HG02678 (cell line): ENCODE results near the gene SRGAP2B.
"Not testable (repeated sequence)": the region's sequence is repeated elsewhere in the genome, so short reads cannot be mapped to it uniquely, and the experiment has no call there.

Source experiments
- ATAC-seq: cut with Tn5 transposase; IDR thresholded peaks from one replicate; pipeline ENCODE4 v1.9.1; 2021; ENCODE audit warnings: mild to moderate bottlenecking, moderate library complexity; ENCODE audit not compliant: unreplicated experiment

The SRGAP2B gene

GRCh38 chr1:145000074-145000742, 94.9 kb downstream of the SRGAP2B start:
- not testable (repeated sequence) for ATAC-seq

GRCh38 chr1:144998981-144999273, 96.2 kb downstream of the SRGAP2B start:
- not testable (repeated sequence) for ATAC-seq

GRCh38 chr1:144998134-144998980, 96.8 kb downstream of the SRGAP2B start:
- not testable (repeated sequence) for ATAC-seq

- not testable (repeated sequence) for ATAC-seq
These were observed 99.2 kb downstream of the SRGAP2B start for GRCh38 chr1:144995833-144996410.

GRCh38 chr1:144992915-144993314, 102.2 kb downstream of the SRGAP2B start:
- not testable (repeated sequence) for ATAC-seq

- not testable (repeated sequence) for ATAC-seq
These were observed 104.5 kb downstream of the SRGAP2B start for GRCh38 chr1:144990611-144991010.

- ATAC-seq = not testable (repeated sequence)
These were observed 108.0 kb downstream of the SRGAP2B start for GRCh38 chr1:144987131-144987530.

GRCh38 chr1:144986171-144986860, 108.8 kb downstream of the SRGAP2B start:
- not testable (repeated sequence) for ATAC-seq

- not testable (repeated sequence) for ATAC-seq
These were observed 109.5 kb downstream of the SRGAP2B start for GRCh38 chr1:144985550-144986170.

GRCh38 chr1:144982802-144983525, 112.2 kb downstream of the SRGAP2B start:
- ATAC-seq = not testable (repeated sequence)

GRCh38 chr1:144981157-144981556, 114.0 kb downstream of the SRGAP2B start:
- ATAC-seq = not testable (repeated sequence)

- not testable (repeated sequence) for ATAC-seq
These were observed 115.0 kb downstream of the SRGAP2B start for GRCh38 chr1:144979960-144980595.

GRCh38 chr1:144977856-144978255, 117.3 kb downstream of the SRGAP2B start:
- not testable (repeated sequence) for ATAC-seq

GRCh38 chr1:144971936-144972335, 123.2 kb downstream of the SRGAP2B start:
- not testable (repeated sequence) for ATAC-seq

- not testable (repeated sequence) for ATAC-seq
These were observed 128.6 kb downstream of the SRGAP2B start for GRCh38 chr1:144966488-144966887.

- not testable (repeated sequence) for ATAC-seq
These were observed 130.4 kb downstream of the SRGAP2B start for GRCh38 chr1:144964765-144965164.

GRCh38 chr1:144964186-144964585, 130.9 kb downstream of the SRGAP2B start:
- not testable (repeated sequence) for ATAC-seq

GRCh38 chr1:144963571-144963970, 131.6 kb downstream of the SRGAP2B start:
- not testable (repeated sequence) for ATAC-seq
